ENCODE data around the gene DTD1. TPM values are rescaled to one million over a fixed set of nuclear protein-coding genes. Genes with fewer than 3 reads are reported as not detected.

DTD1 gene
- total RNA-seq, 3 donors from 2014 or later (not counting 1 experiment from before 2014, with no cell fraction given) = 23.4 to 28.4 (median 24.1) TPM

DNA sequence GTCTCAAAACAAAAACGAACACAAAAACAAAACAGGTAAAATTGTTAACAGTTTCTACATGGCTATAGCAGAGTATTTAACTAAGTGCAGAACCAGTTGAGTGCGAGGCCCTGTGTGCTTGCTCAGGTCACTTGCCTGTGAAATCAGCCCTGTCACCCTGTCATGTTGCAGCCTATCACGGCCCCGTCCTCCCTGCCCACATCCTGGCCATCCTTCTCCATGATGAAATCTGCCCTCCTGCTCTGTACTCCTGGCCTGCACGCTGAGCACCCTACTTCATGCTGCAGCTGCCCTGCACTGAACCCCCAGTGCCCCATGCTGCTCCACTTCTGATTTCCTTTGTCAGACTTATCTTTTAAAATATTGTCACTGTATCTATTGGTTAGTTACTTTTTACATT is 62.4 kb downstream of the DTD1 start:
- Mint-ChIP-seq H3K36me3 (no peaks in the 10 kb centered on the region), H3K27me3 (ENCODE audit: low read depth in 2 of 2) (no peaks in the 10 kb centered on the region), H3K9me3 (no peaks in the 10 kb centered on the region), H3K4me3 (no peak overlapping the region), H3K27ac (peak overlapping the region in 1 of 2 donors; percentile 51), H3K4me1 (peaks cover 16 to 29% of the 10 kb centered on the region in 2 donors)
- Histone ChIP-seq H3K27me3 (ENCODE audit: control insufficient read depth, insufficient read depth, low read length) (no peaks in the 10 kb centered on the region), H3K27ac (ENCODE audit: low read length) (no peak overlapping the region), H3K4me3 (ENCODE audit: low read length) (no peak overlapping the region), H3K4me1 (ENCODE audit: control insufficient read depth, insufficient read depth, low read length) (peaks cover 6% of the 10 kb centered on the region), H3K36me3 (ENCODE audit: control insufficient read depth, insufficient read depth, low read length) (no peaks in the 10 kb centered on the region), H3K9me3 (ENCODE audit: control insufficient read depth, insufficient read depth, low read length) (no peaks in the 10 kb centered on the region)
- WGBS (ENCODE audit: insufficient coverage) = 69% methylated on average over 5 of the region's 5 CpGs
- TF ChIP-seq, protein P1, sequence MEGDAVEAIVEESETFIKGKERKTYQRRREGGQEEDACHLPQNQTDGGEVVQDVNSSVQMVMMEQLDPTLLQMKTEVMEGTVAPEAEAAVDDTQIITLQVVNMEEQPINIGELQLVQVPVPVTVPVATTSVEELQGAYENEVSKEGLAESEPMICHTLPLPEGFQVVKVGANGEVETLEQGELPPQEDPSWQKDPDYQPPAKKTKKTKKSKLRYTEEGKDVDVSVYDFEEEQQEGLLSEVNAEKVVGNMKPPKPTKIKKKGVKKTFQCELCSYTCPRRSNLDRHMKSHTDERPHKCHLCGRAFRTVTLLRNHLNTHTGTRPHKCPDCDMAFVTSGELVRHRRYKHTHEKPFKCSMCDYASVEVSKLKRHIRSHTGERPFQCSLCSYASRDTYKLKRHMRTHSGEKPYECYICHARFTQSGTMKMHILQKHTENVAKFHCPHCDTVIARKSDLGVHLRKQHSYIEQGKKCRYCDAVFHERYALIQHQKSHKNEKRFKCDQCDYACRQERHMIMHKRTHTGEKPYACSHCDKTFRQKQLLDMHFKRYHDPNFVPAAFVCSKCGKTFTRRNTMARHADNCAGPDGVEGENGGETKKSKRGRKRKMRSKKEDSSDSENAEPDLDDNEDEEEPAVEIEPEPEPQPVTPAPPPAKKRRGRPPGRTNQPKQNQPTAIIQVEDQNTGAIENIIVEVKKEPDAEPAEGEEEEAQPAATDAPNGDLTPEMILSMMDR (IDR thresholded peaks at IDR 0.05) = no peak
- no peak for DNase-seq
- intact Hi-C loops (cut with micrococcal nuclease) = no loop called here
- no peak for ATAC-seq

DNA sequence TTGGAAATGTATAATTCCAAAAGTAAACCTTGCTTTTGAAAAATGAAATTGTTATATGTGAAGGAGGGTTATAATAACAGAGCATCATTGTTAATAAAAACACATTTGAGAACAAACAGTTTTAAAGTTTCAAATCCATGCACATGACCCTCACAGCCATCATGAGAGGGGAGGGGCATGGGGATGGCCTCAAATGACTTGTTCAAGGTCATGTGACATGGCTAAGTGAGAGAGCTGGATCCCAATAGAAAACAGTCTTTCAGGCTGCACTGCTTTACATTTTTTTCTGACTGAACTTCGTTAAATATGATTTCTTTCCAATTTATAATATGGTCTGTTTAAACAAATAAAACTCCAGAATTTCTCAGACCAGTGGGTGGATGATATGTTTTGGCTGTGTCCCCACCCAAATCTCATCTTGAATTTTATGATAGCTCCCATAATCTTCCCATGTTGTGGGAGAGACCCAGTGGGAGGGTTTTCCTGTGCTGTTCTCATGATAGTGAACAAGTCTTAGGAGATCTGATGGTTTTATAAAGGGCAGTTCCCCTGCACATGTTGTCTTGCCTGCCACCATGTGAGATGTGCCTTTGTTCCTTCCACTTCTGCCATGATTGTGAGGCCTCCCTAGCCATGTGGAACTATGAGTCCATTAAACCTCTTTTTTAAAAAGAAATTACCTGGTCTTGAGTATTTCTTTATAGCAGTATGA is 66.0 kb downstream of the DTD1 start:
- Histone ChIP-seq H3K27me3 (ENCODE audit: control insufficient read depth, insufficient read depth, low read length) (no peaks in the 10 kb centered on the region), H3K4me1 (ENCODE audit: control insufficient read depth, insufficient read depth, low read length) (peaks cover 6% of the 10 kb centered on the region), H3K4me3 (ENCODE audit: low read length) (no peak overlapping the region), H3K9me3 (ENCODE audit: control insufficient read depth, insufficient read depth, low read length) (no peaks in the 10 kb centered on the region), H3K27ac (ENCODE audit: low read length) (no peak overlapping the region), H3K36me3 (ENCODE audit: control insufficient read depth, insufficient read depth, low read length) (no peaks in the 10 kb centered on the region)
- no peak overlapping the region for H3K4me3 Mint-ChIP-seq
- H3K27me3 Mint-ChIP-seq (ENCODE audit: low read depth in 2 of 2) = no peaks in the 10 kb centered on the region
- no peaks in the 10 kb centered on the region for H3K9me3 Mint-ChIP-seq
- DNase-seq = no peak
- TF ChIP-seq, protein P1 (IDR thresholded peaks at IDR 0.05) = no peak
- intact Hi-C loops (cut with micrococcal nuclease) = no loop called here
- no peak for ATAC-seq
- WGBS (ENCODE audit: insufficient coverage) = no CpG with 5 or more reads among the region's 1 CpG
- peaks cover 20 to 25% of the 10 kb centered on the region in 2 donors for H3K4me1 Mint-ChIP-seq
- H3K27ac Mint-ChIP-seq = no peak overlapping the region
- no peaks in the 10 kb centered on the region for H3K36me3 Mint-ChIP-seq

DNA sequence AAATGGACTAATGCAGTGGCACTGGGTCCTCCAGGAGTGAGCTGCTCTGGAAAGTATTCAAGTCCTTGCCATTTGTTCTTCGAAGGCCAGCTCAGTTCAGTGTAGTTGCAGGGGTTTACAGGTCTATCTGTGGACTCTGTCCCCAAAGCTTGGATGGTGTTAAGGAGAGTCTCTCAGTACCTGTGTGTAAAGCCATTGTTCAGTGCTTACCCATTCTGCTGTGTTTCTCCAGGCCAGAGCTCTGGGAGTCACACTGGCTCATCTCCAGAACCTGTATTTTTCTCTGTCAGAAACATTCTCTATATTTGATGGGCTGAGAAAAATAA is 66.6 kb downstream of the DTD1 start:
- Histone ChIP-seq H3K9me3 (ENCODE audit: control insufficient read depth, insufficient read depth, low read length) (no peaks in the 10 kb centered on the region), H3K36me3 (ENCODE audit: control insufficient read depth, insufficient read depth, low read length) (no peaks in the 10 kb centered on the region), H3K27ac (ENCODE audit: low read length) (no peak overlapping the region), H3K4me3 (ENCODE audit: low read length) (no peak overlapping the region), H3K27me3 (ENCODE audit: control insufficient read depth, insufficient read depth, low read length) (no peaks in the 10 kb centered on the region), H3K4me1 (ENCODE audit: control insufficient read depth, insufficient read depth, low read length) (peaks cover 6% of the 10 kb centered on the region)
- intact Hi-C loops (cut with micrococcal nuclease) = no loop called here
- H3K4me1 Mint-ChIP-seq = peaks cover 20 to 23% of the 10 kb centered on the region in 2 donors
- H3K36me3 Mint-ChIP-seq = no peaks in the 10 kb centered on the region
- no peak for DNase-seq
- H3K9me3 Mint-ChIP-seq = no peaks in the 10 kb centered on the region
- ATAC-seq = no peak
- no peaks in the 10 kb centered on the region for H3K27me3 Mint-ChIP-seq (ENCODE audit: low read depth in 2 of 2)
- no peak overlapping the region for H3K4me3 Mint-ChIP-seq
- no peak overlapping the region for H3K27ac Mint-ChIP-seq
- 95% methylated on average over 1 of the region's 1 CpG for WGBS (ENCODE audit: insufficient coverage)
- TF ChIP-seq, protein P1 (IDR thresholded peaks at IDR 0.05) = no peak

DNA sequence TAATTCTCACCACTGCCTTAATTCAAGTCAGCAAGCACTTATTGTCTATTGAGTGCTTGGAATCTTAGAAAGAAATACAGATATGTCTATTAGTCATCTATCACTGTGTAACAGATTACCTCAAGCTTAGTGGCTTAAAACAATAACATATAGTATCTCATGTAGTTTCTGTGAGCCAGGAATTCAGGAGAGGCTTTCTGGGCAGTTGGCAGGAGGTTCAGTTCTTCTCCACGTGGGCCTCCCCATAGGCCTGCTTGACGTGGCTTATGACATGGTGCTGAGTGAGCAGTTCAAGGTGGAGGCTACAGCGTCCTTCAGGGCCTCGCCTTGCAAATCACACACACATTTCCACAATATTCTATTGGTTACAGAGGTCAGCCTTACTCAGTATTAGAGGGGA is 69.7 kb downstream of the DTD1 start:
- H3K4me3 ChIP-seq (ENCODE audit: low read length) = no peak overlapping the region
- ATAC-seq (no peak), DNase-seq (no peak)
- no peak overlapping the region for H3K4me3 Mint-ChIP-seq
- WGBS (ENCODE audit: insufficient coverage) = 93% methylated on average over 4 of the region's 4 CpGs
- H3K9me3 ChIP-seq (ENCODE audit: control insufficient read depth, insufficient read depth, low read length) = no peaks in the 10 kb centered on the region
- H3K36me3 Mint-ChIP-seq = no peaks in the 10 kb centered on the region
- no peaks in the 10 kb centered on the region for H3K9me3 Mint-ChIP-seq
- intact Hi-C loops (cut with micrococcal nuclease) = no loop called here
- no peaks in the 10 kb centered on the region for H3K27me3 Mint-ChIP-seq (ENCODE audit: low read depth in 2 of 2)
- no peak overlapping the region for H3K27ac ChIP-seq (ENCODE audit: low read length)
- H3K4me1 Mint-ChIP-seq = peaks cover 8% of the 10 kb centered on the region in 2 donors
- TF ChIP-seq, protein P1 (IDR thresholded peaks at IDR 0.05) = no peak
- no peak overlapping the region for H3K27ac Mint-ChIP-seq
- no peaks in the 10 kb centered on the region for H3K27me3 ChIP-seq (ENCODE audit: control insufficient read depth, insufficient read depth, low read length)
- no peaks in the 10 kb centered on the region for H3K4me1 ChIP-seq (ENCODE audit: control insufficient read depth, insufficient read depth, low read length)
- no peaks in the 10 kb centered on the region for H3K36me3 ChIP-seq (ENCODE audit: control insufficient read depth, insufficient read depth, low read length)
